Left hindlimb (tissue), 1 donor: ENCODE measurements around the gene CACNB2.

Source experiments
- DNase-seq: peaks from one replicate; pipeline ENCODE4 v3.0.0-alpha.2; 2018

CACNB2 gene

DNA sequence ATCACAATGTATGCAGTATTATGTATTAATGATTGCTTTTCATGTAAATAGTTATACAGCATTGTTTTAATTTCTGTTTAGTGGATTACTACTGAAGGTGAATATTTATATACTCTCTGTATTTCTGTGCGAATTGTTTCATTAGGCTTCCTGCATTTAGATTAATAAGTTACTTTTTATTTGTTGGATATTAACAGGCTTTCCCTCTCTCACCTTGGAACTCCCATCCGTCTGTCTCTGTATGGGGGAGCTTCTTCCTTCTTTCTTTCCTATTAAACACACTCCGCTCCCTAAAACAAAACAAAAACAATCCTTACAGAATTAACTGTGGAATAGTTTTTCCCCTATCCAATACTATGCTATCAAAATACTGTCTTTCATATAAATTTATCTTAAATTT lies 205.1 kb downstream of the CACNB2 start:
- DNase-seq = no peak

DNA sequence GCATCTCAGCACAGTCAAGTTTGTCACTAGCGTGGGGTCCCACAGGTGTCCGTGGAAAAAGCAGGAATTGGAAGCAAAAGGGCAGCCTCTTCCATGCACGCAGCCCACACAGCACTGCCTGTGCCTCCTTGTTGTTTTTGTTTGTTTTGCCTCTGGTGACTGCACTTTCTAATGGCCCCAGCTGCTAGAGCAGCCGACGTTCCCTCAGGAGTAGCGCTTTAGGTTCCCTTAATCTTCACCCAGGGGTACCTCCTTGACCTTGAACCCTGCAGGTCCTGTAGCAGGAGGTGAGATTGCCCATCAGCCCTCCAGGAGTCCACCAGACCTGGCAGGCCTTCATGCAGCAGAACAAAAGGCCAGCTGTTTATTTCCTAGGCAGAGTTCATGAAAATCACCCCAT lies 210.1 kb downstream of the CACNB2 start:
- DNase-seq = no peak

DNA sequence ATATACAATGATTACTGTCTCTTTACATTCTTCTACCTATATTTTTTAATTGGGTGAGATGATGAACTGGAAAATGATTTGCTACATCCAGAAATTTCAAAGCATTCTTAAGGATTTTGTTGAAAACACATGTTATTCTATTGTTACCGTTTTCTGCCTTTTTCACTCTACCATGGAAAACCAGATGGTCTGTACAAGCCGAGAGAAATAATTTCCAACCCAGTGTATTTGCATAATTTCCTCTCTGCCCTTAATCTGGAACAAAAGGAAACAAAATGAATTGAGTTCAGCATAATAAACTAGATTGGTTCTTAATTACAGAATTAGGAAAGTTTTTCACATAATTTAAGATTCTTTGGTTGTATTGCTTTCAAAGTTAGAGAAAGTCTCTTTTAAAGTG lies 211.2 kb downstream of the CACNB2 start:
- DNase-seq = no peak

DNA sequence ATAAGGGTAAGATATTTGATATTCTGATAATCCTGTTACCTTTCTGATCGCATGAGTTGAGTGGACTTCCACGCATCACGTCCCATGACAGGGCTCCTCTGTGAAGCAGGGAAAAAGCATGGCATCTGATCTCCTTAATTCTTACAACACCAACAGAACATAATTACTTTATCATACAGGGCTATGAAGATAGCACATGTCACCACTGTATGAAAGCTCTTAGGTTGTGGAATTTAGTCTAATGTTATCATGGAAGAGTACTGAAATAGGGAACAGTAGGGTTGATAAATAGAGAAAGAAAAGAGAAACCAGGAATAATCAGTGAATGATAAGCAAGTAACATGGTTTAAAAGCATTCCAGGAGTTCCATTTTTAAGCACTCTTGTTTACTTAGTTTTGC lies 212.0 kb downstream of the CACNB2 start:
- no peak for DNase-seq

DNA sequence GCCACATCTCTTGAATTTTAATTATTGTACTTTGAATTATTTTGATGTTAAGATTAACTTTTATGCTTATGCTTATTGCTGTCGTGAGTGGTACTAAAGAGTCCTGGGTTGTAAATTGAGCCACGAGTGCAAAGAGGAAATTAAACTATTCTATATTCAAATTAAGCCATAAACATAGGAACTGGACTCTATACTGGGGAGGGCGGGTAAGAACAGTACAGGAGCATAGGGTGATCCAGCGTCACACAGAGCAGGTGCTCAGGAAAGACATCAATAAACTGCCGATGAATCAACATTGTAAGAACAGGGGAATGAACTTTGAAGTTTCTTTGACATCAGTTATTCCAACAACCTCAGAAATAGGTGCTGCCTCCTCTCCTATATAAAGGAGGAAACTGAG lies 219.6 kb downstream of the CACNB2 start:
- no peak for DNase-seq

DNA sequence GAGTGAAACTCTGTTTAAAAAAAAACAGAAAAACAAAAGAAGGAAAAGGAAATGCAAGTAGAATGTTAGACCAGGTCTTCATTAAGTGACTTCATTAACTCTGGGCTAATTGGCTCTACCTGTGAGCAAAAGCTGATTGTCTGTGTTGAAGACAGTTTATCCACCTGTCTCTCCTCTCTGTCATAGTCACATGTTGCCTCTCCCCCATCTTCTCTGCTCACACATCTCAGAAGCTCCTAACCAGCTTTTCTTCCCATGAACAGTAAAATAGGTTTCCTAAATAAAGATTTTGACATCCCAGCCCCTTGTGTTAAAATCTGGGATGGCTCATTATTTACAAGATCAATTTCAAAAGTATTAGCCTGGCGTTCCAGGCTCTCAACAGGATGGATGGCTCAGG lies 222.7 kb downstream of the CACNB2 start:
- DNase-seq = no peak

DNA sequence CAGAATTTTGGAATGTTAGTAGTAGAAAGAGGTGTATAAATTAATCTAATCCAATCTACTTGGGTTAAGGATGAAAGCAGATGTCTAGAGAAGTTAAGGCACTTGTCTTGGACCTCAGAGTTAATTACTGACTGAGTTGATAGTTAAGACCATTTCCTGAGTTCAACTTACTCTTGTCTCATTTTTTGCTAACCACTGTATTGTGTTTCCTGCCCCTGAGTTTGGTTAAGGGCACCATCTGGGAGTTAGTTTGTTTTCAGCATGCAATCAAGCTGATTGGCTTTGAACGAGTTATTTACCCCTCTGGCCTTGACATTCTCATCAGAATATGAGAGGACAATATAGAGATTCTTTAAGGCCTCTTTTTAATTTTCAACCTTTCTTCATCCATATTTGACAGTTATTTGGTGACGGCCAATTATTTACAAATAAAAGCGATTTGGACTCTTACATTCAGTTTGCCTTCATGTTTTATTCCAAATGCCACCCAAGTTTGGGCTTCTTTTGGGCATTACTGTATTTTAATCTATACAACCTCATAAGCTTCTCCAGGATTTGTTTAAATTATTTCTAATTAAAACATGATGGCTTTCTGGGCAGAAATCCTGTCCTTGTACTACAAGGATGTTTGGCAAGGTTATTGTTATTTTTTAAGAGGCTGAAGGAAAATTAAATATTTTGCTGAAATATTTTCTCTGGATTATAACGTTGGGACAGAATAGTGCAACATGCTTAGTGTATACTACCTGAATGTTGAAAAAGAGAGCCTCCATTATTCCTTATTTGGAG lies 225.0 kb downstream of the CACNB2 start:
- DNase-seq = no peak

DNA sequence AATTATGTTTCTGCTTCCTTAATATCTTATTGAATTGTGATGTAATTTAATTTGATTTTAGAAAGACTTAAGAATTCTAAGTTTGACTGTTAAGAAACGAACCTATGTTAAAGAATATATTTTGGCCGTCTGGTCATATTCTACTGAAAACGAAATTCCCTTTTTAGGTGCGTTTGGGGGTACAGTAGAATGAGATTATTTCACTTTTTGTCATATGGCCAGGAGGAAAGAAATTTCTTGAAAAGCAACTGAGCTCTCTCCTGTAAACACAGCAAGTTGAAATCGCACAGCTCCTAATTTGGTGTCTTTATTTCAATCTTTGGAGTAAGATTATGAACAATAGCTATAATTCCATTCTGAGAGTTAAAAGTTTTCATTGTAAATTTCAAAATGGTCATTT lies 227.6 kb downstream of the CACNB2 start:
- DNase-seq = no peak

DNA sequence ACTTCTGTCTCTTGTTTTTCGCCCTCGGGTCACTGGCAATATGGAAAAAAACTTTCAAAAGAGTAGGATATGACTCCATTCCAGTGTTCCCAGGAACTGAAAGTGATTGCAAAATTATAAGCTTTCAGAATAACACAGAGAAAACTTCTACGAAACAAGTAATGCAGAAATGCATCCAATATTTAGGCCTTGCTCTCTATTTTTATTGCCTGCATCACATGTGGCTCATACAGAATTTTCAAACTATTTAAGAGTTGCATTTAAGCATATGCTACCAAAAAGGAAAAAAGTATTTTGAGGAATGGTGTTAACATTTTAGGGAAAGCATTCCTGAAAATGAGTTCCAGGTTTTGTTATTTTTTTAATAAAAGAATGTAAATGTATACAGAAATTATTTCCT lies 228.0 kb downstream of the CACNB2 start:
- DNase-seq = no peak

DNA sequence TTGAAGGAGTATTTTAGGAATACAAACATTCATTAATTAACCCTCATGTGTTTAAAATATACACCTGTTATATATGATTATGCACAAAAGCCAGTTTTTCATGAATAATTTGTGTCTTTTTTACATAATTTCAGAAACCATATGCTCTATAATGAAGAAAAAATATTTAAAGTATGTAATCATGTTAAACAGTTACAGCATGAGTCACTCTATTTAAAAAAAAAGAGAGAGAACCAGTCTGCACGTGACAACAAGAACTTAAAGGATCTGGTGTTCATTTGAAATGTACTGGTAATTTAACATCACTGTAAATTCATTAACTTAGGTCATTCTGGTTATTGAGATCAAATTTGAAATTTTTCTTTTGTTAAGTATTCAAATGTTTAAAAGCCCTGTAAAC lies 228.5 kb downstream of the CACNB2 start:
- DNase-seq = no peak

DNA sequence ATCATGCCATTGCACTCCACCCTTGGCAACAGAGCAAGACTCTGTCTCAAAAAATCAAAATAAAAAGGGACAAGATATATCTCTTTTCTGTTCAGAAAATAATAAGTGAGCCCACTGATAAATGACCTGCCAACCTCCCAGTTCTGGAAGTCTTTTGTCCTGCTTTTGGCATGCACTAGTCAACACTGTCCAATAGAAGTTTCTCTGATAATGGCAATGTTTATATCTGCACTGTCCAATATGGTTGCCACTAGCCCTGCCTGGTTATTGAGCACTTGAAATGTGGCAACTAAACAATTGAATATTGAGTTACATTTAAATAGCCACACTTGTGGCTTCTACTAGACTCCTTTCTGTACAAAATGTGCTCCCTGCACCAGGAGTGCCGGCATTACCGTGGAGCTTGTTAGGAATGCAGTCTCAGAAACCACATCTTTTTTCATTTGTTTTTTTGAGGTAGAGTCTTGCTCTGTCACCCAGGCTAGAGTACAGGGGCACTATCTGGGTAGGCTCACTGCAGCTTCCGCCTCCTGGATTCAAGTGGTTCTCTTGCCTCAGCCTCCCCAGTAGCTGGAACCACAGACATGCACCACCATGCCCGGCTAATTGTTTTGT lies 229.7 kb downstream of the CACNB2 start:
- no peak for DNase-seq

DNA sequence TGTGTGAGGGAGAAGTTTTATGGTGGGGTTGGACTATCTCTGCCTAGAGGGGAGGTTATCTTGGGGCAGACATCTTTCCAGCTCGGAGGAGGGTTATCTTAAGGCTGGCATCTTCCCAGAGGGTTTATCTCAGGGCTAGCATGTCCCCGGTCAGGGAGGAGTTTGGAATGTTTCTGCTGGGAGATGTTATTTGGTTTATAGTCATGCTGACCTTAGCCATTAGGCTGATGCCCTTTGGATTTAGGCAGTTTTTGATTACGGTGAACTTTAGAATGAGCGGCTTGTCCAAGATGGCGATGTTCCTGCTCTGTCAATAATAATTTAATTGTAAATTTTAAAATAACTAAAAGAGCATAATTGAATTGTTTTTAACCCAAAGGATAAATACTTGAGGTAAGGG lies 236.4 kb downstream of the CACNB2 start:
- no peak for DNase-seq

DNA sequence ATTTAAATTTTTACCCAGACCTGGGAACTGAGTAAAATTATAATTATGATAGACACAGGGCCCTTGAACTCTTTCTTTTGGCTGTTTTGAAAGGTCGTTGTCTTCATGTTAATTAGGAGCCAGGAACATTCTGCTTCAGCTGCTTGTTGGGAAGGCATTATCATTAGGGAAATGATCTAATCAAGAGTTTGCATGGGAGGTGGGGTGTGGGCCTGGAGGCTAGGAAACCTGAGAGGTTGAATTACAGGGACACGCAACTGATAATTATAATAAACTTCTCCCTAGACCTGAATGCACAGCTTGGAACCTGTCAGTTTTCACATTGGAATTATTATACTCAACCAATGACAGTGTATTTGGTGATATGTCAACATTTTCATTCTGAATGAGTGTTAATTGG lies 237.7 kb downstream of the CACNB2 start:
- DNase-seq = no peak

DNA sequence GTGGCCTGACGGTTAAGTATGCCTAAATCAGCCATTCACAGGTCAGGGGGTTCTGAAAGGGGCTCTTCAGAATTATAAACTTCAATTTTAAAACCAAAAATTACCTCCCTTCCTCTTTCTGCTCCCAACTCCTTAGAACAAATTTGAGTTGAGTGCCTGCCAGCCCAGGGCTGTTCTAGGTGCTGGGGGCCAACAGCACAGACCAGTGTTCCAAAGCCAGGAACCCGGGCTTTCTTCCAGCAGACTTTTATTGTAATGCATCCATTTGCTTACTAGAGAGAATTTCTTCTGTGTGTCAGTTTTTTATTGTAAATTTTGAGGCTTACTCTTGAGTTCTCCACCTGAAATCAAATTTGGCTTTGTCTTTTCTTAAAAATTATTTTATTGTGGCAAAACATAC lies 238.5 kb downstream of the CACNB2 start:
- no peak for DNase-seq

DNA sequence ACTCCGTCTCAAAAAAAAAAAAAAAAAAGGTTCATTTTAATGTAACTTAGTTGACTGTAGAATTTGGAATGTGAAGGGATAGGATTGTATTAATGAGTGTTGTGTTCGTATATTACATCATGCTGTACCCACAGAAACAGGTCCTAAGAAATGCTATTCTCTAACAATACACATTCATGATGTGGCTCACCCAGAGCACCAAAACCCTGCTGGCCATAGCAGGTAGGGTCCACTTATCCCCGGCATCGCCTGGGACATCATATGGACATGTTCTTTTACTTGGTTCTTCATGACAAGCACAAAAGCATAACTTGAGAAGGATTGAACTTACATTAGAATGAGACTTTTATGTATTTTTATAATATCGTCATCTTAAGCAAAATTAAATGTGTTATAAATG lies 241.5 kb downstream of the CACNB2 start:
- no peak for DNase-seq

DNA sequence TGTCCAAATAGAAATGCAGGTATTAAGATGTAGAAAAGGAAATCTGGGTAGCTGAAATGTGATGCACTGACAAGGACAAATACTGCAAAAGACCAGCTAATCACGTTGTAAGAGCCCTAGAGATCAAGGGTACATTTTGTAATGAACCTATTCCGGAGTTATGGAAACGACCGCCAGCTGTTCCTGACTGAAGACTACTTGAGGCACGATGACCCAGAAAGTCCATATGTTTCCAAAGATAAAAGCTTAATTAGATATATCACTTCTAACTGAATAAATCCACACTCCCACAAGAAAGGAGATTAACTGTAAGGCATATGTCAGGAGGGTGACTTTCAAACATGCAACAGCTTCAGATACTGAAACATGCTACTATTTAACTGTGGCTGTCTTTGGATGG lies 257.7 kb downstream of the CACNB2 start:
- no peak for DNase-seq

DNA sequence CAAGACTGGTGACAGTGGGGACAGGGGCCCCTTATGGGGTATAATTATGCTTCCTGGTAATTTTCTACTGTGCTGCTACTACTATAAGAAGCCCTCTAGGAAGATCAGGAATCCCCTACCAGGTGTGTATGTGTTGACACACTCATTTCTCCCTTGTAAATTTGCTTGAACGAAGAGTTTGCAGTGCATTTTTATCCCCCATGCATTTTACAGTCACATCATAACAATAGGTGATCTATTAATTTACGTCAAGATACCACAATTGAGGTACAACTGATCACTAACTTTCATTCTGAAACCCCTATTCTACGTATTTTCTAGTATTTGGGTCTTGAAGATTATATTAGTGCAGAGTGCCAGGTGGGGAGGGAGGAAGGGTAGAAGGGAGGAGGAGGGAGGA lies 258.9 kb downstream of the CACNB2 start:
- no peak for DNase-seq

DNA sequence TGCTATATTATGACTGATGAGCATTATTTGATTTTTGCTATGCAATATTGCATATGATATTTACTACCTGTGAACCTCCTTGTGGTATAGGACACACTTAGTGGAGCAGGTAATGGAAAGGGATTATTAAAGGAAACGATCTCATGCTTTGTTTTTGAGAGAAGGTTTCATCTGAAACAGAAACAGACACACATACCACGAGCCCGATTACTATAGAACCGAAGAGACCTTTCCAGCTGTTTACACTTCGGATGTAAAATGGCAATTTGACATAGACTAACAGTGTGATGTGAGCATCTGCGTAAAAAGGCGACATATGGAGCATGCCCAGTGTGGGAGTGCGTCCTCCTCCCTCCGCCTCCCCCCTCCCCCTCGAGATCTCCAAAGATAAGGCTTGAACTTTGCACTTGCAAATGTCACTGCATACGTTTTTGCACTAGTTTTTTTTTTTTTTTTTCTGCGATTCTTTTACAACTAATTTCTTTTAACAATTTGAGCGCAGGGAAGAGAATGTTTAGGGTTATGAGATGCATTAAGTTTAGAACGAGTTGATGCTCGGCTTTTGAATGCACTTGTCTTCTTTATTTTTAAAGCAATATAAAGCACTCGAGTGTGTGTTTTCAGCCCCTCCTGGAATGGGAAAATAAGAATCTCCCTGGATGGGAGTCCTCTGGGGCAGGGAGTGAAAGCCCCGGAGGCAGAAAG lies 260.1 kb downstream of the CACNB2 start:
- no peak for DNase-seq

DNA sequence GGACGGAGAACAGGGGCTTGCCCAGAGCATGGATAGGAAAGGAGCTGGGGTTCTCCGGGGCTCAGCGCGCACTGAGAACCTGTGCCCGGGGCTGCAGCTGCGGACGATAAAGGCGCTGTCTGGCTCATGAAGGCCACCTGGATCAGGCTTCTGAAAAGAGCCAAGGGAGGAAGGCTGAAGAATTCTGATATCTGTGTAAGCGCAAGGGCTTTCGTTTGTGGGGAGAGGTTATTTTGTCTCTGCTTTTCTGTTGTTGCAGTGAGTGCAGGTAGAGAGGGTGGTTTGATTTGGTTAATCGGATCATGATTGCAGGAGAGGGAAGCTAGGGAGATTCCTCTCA lies 260.7 kb downstream of the CACNB2 start:
- no peak for DNase-seq

DNA sequence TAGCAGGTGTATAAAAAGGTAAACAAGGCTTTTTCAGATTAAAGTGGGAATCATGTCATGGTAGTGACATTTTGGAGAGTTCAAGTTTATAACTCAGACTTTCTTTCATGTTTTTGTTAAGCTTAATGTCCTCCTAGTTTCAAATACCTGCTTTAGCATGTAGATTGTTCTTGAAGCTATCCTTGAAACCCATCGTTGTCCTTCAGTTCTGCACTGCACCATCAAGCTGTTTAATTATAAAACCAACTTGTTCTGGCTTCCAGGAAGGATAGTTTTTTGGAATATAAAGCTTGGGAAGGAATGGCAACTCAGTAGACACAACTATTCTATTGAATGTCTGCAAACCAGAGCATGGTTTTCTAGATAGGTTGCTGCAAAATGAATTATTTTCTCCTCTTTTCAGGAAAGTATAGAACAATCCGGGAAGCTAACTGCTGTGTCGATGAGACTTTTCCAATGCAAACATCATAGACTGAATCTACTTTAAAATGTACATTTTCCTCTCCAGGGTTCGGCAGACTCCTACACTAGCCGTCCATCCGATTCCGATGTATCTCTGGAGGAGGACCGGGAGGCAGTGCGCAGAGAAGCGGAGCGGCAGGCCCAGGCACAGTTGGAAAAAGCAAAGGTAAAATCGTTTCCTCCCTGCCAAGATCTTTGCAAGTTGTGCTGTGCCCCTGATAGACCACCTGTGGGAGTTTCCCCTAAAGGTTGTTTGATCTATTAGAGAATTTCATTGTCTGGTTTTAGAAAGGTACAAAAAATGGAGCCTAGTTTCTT lies 261.4 kb downstream of the CACNB2 start:
- no peak for DNase-seq

DNA sequence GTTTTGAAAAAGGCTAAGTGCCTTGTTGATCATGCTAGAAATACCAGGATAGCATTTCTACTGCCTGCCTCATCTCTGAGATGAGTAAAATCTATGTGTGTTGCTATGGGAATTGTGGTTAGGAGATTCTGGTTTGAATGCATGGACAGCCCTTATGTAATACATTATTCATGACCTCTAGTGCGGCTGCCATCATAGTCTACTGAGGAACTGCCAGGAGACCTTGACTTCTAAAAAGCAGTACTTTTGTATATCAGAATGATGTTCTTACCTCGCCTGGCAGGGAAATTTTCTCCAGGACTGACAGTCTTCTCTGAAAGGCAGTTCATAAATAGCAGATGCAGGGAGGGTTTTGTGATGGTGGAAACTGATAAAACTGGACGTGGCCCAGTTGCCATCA lies 262.6 kb downstream of the CACNB2 start:
- DNase-seq = no peak

DNA sequence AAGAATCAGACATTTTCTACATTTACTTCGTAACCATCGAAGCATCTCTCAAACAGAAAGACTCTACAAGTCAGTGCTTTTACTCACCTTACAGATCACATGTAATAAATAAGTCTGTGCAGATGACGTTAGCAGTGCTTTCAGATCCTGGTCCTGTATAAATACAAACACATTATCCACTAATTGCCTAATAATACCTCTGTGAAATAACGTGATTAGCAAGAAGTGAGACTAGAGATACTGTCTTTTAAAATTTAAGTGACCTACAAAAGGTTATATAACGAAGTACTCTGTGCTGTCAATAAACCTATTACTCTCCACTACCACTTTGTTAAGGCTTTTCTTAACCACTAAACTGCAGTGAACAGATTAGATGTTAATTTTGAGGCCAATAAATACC lies 264.3 kb downstream of the CACNB2 start:
- no peak for DNase-seq

DNA sequence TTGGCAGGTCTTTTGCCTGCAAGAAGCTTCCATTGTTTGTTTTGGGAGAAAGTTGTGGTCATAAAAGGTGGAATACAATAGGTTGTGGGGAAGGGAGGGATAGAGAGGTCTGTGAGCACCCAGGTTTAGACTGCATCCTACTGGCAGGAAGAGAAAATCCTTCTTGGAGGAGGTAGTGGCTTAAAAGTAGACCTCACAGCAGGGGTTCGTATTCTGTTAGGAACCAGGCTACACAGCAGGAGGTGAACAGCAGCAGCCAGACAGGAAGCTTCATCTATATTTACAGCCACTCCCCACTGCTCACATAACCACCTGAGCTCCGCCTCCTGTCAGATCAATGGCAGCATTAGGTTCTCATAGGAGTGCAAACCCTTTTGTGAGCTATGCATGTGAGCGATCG lies 265.9 kb downstream of the CACNB2 start:
- DNase-seq = no peak
